NCI-H82 treated with DMSO at 0.1 percent for 48 hours (cell line): ENCODE data around the gene ACSM6.
A peak's percentile ranks its signal among the peaks of the same experiment; 100 is the strongest.

Experiments
- DNase-seq: peaks from one replicate; lab custom pipeline; 2025; ENCODE audit not compliant: unreplicated experiment; lab: John Stamatoyannopoulos, UW

ACSM6 gene

GRCh38 chr10:95243318-95243617 lies 49.2 kb downstream of the ACSM6 start:
- DNase-seq, result no peak

DNA sequence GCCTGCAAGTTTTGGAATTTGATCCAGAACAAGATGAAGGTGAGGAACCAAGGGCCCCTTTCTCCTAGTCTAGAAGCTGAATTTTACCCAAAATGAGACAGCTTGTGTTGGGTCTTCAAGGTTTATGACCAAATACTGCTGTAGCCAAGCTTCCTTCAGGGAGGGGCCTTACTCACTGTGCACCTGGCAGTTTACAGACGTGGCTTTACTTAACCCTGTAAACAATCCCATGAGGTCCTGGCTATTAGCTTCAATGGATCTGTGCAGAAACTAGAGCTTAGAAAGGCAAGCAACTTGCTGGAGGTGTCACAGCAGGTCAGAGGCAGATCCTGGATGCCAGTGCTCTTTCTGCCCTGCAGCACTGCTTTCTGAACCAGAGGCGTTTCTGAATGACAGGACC lies 50.1 kb downstream of the ACSM6 start:
- DNase-seq, result no peak

- no peak for DNase-seq
These were observed 51.5 kb downstream of the ACSM6 start for GRCh38 chr10:95245425-95246055.

DNA sequence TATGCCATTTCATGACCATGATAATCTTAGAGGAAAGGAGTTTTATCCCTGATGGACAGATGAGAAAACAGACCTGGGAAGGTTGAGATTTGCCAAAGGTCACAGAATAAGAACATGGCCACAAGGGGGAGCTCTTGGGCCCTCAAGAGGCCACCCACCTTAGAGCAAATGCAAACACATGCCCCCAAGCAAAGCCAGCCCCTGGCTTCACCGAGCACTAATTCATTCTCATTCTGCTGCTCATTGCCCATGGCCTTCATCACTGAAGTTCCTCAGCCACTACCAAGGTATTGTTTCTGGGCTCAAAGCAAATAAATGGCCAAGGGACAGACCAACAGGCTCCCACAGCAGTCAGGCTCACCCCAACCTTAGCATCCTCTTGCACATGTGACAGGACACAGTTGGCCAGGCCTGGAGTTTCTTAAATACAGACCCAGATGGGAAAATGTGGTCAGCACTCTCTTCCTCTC lies 52.6 kb downstream of the ACSM6 start:
- DNase-seq, result peak; percentile 3

- DNase-seq, result no peak
These were observed 53.3 kb downstream of the ACSM6 start for GRCh38 chr10:95247200-95247880.

DNA sequence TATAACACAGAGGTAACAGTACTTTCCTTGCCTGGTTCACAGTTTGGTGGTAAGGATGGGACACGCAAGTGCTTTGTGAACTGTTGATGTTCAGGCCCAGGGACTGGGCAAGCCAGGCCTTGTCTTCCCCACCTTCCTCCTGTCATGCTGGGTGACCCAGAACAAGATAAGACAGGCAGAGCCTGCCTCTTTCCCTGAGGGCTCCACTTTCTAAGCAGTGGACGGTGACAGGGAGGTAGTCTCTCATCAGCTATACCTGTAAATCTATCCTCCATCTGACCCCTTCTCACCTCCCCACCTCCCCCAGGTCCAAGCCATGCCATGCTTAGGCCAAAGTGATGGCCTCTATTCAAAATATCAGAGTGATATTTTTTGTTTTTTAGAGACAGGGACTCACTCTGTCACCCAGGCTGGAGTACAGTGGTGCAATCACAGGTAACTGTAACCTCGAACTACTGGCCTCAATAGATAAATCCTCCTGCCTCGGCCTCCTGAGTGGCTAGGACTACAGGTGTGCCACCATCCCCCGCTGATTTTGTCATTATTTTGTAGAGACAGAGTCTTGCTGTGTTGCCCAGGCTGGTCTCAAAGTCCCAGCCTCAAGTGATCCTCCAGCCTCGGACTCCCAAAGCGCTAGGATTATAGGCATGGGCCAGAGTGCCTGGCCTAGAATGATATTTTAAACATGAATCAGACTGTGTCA lies 54.0 kb downstream of the ACSM6 start:
- DNase-seq, result no peak

DNA sequence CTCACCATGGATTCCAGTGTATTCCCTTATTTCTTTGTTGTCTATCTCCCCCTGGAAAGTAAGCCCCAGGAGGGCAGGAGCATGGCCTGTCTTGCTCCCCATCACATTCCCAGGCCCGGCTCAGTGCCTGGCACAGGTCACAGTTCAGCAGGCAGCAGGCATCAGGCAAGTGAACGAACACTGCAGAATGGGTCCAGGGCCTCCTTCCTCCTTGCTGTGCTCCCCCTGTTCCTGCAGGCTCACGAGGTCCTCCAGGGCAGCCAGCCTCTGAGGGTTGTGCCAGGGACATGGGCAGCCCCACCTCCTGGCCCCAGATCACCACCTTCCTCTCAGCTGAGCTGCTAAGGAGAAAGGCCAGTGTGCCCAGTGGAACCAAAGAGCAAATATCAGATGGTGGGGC lies 55.0 kb downstream of the ACSM6 start:
- DNase-seq, result no peak

- no peak for DNase-seq
These were observed 55.4 kb downstream of the ACSM6 start for GRCh38 chr10:95249467-95249866.

- DNase-seq, result no peak
These were observed 56.8 kb downstream of the ACSM6 start for GRCh38 chr10:95250856-95251255.

DNA sequence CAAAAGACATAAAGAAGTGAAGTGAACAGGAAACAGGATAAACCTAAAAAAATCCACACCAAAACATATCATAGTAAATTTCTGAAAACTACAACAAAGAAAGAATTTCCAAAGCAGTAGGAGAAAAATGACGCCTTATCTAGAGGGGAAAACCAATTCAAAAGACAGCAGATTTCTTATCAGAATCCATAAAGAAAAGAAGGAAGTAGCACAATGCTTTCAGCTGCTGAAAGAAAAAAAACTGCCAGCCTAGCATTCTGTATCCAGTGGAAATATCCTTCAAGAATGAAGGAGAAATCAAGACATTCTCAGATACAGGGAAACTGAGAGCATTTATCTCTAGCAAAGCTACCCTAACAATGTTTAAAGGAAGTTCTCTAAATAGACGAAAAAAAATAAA lies 59.0 kb downstream of the ACSM6 start:
- DNase-seq, result no peak

- DNase-seq, result no peak
These were observed 59.6 kb downstream of the ACSM6 start for GRCh38 chr10:95253686-95254085.

- DNase-seq, result no peak
These were observed 60.6 kb downstream of the ACSM6 start for GRCh38 chr10:95254629-95255028.

DNA sequence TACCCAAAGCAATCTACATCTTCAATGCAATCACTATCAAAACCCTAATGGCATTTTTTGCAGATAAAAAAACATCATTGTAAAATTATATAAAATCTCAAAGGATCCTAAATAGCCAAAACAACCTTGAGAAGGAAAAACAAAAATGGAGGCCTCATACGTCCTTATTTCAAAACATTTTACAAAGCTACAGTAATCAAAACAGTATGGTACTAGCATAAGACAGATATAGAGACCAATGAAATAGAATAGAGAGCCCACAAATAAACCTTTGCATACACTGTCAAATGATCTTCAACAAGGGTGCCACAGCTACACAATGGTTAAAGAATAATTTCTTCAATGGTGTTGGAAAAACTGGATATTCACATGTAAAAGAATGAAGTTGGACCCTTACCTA lies 62.2 kb downstream of the ACSM6 start:
- no peak for DNase-seq

DNA sequence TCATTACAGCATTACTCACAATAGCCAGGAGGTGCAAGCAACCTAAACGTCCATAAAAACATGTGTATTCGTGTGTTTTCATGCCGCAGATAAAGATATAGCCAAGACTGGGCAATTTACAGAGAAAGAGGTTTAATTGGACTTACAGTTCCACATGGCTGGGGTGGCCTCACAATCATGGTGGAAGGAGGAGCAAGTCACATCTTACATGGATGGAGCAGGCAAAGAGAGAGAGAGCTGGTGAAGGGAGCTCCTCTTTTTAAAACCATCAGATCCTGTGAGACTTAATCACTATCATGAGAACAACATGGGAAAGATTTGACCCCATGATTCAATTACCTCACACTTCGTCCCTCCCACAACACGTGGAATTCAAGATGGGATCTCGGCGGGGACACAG lies 63.8 kb downstream of the ACSM6 start:
- no peak for DNase-seq

DNA sequence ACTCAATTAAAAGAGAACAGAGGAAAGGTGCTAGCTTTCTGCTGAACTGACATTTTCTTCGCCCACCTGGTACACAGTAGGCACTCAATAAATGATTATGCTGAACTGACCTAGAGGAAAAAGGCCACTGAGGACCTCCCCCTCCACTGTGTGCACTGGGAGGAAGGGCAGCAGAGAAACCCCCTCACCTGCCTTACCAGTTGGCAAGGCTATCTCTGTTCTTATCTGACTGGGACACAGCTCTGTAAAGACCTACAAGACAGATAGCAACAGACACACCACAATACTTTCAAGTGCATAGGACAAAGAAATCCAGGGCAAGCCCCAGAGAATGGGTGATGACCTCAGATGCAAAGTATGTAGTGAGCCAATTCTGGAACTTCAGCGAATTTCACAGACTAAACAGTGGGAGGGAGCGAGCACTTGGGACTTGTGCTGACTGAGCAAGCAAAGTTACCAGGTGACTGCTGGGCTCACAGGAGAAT lies 66.4 kb downstream of the ACSM6 start:
- DNase-seq, result no peak

- no peak for DNase-seq
These were observed 67.0 kb downstream of the ACSM6 start for GRCh38 chr10:95260909-95261552.

DNA sequence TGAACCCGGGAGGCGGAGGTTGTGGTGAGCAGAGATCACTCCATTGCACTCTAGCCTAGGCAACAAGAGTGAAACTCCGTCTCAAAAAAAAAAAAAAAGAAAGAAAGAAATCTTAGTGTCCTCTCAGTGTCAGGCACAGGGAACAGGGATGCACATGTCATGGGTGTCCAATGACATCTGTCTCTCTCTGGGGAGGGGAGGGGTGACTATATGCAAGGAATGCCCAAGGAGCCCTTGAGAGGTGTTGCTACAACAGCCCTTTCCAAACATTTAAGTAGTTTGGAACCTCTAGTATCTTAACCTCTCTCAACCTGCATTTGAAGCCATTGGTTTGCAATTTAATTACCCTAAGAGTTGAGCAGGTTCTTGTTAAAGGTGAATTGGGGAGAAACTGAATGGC lies 67.9 kb downstream of the ACSM6 start:
- DNase-seq, result no peak

DNA sequence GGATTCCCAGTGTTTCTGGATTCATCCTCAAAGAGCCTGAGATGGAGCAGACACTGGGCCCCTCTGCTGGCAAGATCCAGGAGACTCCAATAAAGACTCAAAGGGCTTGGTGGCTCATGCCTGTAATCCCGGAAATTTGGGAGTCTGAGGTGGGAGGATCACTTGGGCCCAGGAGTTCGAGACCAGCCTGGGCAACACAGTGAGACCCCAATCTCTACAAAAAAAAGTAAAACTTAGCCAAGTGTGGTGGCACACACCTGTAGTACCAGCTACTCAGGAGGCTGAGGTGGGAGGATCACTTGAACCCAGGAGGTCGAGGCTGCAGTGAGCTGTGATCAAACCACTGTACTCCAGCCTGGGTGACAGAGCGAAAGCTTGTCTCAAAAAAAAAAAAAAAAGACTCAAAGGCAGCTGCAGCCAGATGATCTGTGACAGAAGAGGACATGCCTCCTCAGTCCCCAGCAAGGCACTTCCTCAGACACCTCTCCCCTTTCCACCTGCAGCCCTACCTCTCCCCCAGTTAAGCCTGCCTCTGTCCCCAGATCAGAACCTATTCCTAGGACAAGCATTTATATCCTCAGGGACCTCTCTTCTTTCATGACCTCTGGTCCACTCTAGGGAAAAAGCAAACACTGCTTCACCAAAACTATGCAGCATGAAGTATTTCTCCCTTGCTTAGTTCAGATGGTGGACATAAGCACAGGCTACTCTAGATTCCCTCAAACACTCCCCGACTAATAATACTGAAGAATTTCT lies 68.9 kb downstream of the ACSM6 start:
- no peak for DNase-seq

- no peak for DNase-seq
These were observed 69.8 kb downstream of the ACSM6 start for GRCh38 chr10:95263864-95264226.

DNA sequence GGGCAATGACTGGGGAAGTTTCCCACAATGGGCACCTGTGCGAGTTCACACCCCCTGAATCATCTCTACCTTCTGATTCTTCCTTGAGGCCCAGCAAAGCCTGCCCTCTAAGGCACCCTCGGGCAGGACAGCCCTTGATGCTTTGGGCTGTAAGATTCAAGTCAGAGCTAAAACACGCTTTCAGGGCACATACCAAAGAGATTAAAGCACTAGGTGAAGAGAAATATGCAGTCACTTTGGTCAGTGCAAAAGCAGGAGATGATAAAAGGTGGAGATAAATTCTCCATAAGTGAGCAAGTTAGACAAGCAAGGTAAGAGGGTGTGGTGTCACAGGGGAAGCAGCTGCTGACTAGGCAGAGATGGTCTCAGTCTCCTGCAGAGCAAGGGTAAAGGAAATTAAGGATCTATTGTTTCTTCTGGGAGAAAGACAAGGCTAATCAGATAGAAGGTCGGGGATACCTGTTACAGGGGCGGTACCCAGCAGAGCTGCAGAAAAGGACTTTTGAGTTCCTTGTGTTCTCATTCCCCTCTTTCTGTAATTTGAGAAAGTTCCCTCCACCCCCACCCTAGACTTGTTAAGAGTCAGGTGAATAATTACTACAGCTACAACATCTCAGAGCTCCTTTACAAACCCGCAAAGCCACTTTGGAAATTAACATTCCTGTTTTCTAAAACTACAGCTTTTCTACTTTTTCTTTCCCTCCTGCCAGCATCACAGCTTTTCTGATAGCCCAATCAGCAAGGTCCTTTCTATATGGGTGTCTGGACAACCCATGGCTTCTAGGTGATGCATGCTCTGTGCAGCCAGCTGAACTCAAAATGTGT lies 70.4 kb downstream of the ACSM6 start:
- no peak for DNase-seq
